HG03175 (cell line): ENCODE measurements around the gene HELQ.
A peak's percentile ranks its signal among the peaks of the same experiment; 100 is the strongest.
"Not testable (repeated sequence)": the region's sequence is repeated elsewhere in the genome, so short reads cannot be mapped to it uniquely, and the experiment has no call there.

ENCODE experiments used
- ATAC-seq: cut with Tn5 transposase; IDR thresholded peaks from one replicate; pipeline ENCODE4 v1.9.1; 2021; ENCODE audit warnings: mild to moderate bottlenecking, moderate library complexity; ENCODE audit not compliant: unreplicated experiment

Gene HELQ

DNA sequence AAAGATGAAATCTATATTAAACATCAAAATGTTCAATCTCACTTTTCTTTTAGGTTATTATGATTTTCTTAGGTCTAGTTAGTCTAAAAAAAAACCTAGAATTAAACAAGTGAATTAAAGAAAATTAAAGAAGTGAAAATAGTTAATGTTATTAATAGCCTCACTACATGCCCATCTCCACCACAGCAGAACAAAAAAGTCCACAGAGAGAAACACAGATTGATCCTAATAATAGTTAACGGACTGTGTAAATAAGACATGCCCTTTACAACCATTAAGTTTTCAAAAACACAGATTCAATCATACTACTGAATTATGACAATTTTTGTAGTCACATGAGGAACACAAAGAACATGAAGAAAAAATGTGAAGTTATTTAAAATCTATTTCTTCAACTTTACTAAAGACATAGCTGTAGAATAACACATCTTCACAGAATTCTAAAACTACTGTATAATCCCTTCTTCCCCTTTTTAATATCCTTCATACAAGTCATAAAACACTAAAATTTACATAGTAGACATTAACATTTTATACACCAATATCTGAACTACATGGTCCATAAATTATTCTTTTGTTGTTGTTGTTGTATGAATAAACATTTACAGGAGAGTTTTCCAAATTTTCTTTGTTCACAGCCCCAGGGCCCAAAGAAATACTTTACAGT lies 15.3 kb downstream of the HELQ start:
- peak; percentile 42 for ATAC-seq

- no peak for ATAC-seq
These were observed 16.9 kb downstream of the HELQ start for GRCh38 chr4:83438719-83439118.

DNA sequence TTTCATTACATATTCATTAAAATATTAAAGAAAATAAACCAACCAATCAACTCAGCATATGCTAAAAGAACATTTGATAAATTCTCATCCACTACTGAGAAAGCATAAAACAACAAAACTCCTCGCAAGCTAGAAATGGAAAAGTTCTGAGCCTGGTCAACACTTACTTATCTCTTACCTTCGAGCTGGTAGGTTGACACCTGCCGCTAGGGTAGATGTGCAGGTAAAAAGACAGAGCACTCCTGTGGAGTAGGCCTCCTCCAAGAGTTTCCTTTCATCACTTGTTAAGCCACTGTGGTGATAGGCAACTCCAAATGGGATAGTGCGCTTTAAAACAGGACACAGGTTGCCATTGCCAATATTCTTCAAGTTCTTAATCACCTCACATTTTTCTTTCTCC lies 18.9 kb downstream of the HELQ start:
- ATAC-seq, result no peak

- ATAC-seq, result no peak
These were observed 24.4 kb downstream of the HELQ start for GRCh38 chr4:83431200-83431599.

DNA sequence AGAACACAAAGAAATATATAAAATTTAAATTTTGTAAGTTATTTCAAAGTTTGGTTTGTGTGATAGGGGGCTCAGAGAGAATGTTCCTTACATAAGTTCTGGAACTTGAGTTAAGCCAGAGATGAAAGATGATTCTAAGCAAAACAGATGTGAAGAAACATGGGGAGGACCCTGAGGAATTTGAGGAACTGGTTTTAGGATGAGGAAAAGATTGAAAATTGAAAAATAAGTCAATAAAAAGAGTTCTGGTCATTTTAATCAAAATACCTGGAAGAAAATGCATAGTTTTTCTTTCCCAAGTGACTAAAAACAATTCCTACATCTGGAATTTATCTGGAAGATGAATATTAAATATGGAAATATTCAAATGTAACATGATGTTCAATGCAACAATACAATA lies 37.4 kb downstream of the HELQ start:
- no peak for ATAC-seq

DNA sequence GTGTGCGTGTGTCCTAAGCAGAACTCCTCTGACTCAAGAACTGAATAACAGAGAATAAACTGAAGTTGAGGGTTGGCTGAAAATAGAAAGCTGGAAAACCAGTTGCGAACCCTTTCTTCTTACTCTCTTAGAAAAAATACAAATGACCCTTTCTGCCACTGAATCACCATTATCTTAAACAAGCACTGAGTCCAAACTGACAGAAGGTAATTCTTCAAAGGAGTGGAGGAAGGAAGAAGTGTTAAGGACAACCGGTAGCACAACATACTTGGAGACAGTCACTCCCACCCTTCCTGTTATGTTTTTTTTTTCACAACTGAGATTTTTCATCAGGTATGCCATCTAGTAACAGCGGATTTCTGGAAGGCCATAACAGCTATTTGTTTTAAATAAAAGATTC lies 38.1 kb downstream of the HELQ start:
- no peak for ATAC-seq

DNA sequence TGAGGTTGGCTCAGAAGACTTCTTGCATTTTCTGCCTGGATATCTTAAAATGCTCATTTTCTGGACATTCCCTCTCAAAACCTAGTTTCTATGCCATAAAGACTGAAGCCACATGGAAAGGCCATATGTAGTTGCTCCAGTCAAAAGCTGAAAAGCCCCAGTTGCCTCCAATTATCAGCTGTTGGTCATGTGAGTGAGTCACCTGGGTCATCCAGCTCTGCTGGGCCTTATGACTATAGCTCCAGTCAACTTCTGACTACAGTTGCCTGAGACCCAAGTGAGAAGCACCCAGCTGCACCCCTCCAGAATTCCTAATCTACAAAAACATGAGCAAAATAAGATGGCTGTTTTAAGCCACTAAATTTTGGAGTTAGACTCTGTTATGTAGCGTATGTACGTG lies 41.9 kb downstream of the HELQ start:
- ATAC-seq, result no peak

- no peak for ATAC-seq
These were observed 46.7 kb downstream of the HELQ start for GRCh38 chr4:83408908-83409307.

DNA sequence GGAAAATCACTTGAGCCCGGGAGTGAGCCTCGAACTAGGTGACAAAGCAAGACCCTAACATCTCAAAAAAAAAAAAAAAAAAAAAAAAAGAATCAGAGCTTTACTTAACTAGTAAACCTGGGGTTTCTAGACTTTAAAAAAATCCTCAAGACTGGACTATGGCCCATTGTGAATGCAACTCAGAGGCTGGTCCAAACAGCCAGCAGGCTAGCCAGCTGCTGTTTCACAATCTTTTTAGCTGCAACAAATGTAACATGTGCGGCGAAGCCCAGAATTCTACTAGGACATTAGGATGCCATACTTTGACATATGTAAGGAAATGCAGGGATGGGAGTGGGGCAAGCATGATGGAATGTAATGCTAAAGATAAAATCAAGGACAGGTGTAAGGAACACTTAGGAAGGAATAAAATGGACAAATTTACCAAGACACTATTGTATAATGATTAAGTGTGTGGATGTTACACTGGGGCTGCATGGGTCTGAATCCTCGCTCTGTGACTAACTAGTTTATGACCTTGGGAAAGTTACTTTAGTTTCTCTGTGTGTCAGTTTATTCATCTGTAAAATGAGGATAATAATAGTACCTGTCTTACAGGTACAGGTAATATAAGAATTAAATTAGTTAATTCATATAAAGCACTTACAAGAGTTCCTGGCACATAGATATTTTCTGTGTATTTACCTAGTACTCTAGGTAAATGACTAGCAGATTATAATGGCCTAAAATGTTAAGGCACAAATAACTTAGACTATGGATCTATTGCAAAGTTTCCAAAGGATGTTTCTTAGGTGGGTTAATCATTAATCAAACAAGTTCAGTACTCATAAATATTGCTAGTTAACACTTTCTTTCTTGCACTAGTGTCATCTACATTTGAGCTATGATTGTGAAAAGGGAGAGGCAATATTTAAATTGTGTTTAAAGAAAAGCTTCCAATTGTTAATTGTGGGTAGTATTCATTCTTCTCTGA lies 49.5 kb downstream of the HELQ start:
- no peak for ATAC-seq

DNA sequence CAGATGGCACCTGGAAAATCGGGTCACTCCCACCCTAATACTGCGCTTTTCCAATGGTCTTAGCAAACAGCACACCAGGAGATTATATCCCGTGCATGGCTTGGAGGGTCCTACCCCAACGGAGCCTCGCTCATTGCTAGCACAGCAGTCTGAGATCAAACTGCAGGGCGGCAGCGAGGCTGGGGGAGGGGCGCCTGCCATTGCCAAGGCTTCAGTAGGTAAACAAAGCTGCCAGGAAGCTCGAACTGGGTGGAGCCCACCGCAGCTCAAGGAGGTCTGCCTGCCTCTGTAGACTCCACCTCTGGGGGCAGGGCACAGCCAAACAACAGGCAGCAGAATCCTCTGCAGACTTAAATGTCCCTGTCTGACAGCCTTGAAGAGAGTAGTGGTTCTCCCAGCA lies 57.5 kb downstream of the HELQ start:
- ATAC-seq, result not testable (repeated sequence)

DNA sequence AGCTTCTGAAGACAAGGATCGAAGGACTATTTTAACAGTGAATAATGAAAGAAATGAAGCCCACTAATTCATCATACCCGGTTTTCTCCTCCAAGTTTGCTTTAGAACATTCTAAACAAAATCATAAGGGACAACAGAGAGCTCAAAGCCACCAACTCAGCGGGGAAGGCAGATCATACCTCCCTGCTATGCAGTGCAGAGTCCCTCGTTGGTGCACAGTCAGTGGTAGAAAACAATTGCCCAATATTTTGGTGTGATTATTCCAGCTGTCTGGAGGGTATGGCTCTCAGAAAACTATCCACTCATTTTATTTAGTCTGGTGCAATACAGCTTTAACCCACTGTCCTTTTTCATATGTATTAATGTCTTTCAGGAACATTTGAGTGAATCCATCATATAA lies 61.7 kb downstream of the HELQ start:
- ATAC-seq, result no peak

GRCh38 chr4:83392562-83392961 lies 63.1 kb downstream of the HELQ start:
- ATAC-seq, result no peak

DNA sequence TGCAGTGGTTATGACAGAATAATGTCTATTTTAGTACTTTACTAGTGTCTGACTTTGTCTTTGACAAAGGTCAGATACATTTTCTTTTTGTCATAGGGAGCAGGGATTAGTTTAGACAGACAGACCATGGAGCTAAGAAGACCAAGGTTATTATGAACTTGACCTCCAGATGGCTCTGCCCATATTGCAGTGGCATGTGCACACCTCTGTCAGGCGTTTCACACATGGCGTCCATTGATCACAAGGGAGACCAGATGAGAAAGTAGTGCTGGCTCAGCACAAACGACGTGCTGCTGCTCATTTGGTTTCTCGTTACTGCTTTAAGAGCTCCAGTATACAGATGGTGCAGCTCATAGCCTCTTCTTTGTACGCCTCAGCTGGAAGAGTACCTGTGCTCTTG lies 64.7 kb downstream of the HELQ start:
- ATAC-seq, result no peak

GRCh38 chr4:83389756-83390505 lies 65.7 kb downstream of the HELQ start:
- ATAC-seq, result no peak

GRCh38 chr4:83389037-83389720 lies 66.4 kb downstream of the HELQ start:
- ATAC-seq, result no peak

GRCh38 chr4:83388313-83388676 lies 67.3 kb downstream of the HELQ start:
- ATAC-seq, result no peak

DNA sequence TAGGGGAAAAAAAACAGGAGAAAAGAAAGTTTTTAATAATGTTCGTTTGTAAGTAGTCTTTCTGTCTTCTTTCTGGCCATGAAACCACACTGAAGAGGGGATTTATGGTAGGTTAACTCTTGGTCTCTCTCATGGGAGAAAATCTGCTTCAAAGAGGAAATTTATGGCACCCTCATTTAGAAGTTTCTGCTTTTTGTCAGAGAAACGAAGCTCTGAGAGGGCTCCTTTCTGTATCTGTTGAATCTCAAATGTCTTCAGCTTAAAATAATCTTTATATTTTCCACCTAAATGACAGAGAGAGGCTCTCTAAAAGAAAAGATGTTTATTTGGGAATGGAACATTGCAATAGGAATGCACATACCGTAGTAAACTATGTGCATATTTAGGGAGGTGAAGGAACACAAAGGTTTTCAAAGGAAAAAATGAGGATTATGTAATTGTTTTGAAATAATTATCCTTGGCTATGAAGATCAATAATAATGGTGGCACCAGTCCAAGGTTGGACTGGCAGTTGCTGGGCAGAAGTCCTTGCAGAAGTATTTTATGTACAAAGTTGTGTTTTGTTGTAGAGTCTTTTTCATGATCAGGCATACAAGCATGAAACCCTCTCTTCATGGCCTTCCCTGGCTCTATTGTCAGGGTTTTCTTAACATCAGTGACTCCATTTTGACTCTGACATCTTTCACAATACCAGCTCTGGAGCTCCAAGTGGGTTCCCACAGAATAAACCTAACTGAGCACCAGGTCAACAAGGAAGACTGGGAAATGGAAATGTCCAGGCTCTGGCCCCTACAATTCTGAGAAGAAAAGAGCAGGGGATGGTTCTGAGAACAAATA lies 67.9 kb downstream of the HELQ start:
- no peak for ATAC-seq

- no peak for ATAC-seq
These were observed 68.6 kb downstream of the HELQ start for GRCh38 chr4:83387012-83387411.

DNA sequence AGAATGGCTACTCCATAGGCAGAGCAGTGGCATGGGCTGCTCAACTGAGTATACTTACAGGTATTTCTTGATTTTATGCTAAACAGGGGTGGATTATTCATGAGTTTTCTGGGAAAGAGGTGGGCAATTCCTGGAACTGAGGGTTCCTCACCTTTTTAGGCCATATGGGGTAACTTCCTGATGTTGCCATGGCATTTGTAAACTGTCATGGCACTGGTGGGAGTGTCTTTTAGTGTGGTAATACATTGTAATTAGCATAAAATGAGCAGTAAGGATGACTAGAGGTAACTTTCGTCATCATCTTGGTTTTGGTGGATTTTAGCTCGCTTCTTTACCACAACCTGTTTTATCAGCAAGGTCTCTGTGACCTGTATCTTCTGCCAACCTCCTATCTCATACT lies 72.8 kb downstream of the HELQ start:
- no peak for ATAC-seq

GRCh38 chr4:83381173-83381572 lies 74.5 kb downstream of the HELQ start:
- no peak for ATAC-seq
